ENCODE data around the gene SETBP1.
A peak's percentile ranks its signal among the peaks of the same experiment; 100 is the strongest.

The SETBP1 gene

DNA sequence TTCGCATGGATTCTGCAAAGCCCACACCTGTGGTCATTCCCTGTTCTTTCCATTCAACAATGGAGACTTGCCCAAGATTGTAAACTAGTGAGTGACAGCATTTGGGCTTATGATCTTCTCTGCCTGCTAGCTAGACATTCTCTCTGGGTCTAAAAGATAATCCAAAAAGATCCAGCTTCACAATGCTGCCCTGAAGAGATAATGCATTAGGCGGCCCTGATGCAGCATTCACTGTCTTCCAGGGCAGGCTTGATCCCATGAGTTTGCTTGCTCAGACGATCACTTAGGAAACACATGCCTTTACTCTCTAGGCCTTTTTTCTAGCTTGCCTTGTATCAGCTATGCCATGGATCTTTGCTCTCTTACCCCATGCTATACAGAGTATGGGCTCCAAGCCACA lies 196.1 kb downstream of the SETBP1 start:
- DNase-seq (ENCODE audit: low read depth) = no peak

DNA sequence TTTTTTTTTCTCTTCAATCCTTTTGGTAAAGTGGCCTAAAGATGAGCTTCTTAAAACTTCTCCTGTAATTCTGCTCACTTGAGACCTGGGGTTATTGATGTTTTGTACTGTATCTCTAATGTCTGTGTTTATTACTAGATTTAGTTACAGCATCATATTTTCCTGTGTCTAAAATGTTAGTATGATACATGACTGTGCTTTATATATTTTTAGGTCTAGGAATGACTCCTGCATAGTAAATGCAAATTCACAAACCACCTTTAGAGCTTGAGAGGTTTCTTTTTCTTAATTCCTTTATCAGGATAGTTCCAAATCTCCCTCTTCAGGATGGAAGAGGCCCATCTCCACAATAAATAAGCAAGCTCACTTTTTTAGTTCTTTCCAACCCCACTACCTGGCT lies 197.6 kb downstream of the SETBP1 start:
- no peak for DNase-seq (ENCODE audit: low read depth)

DNA sequence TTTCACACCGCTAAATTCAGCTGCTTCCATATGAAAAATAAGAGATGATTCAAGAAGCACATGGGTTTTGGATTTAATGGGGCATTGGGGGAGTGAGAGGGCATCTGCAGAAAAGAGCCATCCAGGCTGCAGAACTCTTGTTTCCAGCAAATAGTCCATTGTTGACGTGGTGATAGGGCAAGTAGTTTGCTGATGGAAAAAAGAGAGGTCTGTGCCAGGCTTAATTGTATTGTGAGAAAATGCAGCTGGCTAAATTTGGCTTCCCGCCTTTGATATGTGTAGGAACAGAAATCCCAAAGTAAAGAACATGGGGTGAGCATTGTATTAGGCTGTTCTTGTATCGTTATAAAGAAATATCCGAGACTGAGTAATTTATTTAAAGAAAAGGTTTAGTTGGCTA lies 199.5 kb downstream of the SETBP1 start:
- no peak for DNase-seq (ENCODE audit: low read depth)

DNA sequence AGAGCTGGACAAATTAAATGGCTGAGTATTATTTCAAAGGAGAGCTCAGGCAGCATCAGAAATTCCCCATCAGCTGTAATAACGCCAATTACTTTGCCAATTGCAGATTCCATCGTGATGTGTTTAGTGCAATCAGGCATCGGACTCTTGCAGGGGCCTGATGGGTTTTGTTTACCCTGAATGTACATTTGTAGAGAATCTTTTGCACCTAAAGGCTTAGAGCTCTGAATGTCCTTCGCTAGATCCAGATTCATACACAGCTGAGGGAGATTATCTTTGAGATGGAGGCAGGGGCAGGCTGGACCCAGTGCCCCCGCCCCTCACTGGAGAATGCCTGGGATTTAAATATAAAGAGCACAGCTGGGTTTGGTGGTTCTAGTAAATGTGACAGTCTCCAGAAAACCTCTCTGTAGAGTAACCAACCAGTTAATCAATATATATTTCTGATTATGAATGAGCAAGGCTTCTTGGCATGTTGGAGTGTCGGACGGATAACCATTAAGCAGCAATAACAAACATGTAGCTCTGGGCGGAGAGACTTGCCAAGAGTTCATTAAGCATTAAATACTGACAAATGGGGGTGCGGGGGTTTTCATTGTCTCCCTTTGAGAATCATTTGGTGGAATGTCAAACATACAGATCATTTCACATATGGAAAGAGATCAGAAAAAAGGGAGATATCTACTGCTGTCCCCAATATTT lies 200.9 kb downstream of the SETBP1 start:
- no peak for DNase-seq (ENCODE audit: low read depth)

DNA sequence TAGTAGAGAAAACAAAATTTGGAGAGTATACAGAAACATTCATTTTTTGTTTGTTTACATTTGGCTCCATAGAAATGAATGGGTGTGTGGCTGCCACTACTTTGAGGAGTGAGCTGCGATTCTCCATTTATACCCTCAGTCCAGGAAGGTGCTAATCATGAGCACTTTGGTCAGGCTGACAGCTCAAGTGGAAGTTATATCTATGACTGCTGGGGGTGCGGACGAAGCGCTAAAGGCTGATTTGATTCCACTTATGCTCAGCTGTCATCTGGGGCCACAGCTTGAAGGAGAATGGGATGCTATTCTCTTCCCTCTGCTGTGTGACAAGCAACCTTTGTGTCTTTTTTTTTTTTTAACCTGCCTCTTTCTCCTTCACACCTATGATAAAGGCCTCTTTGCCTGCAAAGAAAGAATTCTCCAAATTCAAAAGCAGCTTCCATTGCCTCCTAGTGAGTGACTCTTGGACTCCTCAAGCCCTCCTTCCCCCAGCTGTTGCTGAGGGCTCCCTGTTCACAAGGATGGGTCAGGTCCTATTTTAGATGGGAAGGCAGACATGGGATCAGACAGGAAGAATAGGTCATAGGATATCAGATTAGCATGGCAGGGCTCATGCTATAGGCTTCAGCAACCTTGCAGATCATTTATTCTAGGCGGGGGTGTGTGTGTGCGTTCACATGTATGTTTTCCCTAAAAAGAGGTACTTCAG lies 201.6 kb downstream of the SETBP1 start:
- DNase-seq (ENCODE audit: low read depth) = no peak

DNA sequence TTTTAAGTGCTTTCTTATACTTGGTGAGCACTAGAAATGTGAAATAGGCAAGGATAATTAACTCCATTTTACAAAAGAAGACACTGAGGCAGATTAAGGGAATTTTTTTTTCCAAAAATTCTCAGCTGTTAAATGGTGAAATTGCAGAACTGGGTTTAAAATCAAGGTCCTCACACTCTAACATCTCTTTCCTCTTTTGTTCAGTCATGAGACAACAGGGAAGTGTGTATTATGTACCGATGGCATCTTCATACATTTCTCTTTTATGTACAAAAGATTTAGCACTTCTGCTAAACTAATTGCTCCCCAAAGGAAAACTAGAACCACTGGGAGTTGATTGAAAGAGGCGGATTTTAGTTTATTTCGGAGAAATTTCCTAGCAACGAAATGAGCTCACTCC lies 203.0 kb downstream of the SETBP1 start:
- no peak for DNase-seq (ENCODE audit: low read depth)

DNA sequence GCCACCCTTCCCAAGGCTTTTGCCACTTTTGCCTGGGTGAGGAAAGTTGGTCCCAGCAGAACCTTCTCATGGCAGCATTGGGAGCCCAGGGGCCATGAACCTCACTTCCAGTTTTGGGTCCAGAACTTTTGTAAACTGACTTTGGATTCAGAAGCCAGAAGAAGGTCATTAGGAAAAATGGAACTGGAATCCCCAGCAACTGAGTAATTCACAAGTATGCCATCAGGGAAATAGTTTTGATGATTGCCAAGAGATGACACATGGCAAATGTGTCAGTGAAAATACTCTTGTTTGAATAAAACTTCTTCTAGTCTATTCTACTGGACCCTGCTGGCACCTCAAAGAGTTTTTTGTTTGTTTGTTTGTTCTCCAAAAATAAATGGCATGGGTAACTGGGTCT lies 203.7 kb downstream of the SETBP1 start:
- no peak for DNase-seq (ENCODE audit: low read depth)

DNA sequence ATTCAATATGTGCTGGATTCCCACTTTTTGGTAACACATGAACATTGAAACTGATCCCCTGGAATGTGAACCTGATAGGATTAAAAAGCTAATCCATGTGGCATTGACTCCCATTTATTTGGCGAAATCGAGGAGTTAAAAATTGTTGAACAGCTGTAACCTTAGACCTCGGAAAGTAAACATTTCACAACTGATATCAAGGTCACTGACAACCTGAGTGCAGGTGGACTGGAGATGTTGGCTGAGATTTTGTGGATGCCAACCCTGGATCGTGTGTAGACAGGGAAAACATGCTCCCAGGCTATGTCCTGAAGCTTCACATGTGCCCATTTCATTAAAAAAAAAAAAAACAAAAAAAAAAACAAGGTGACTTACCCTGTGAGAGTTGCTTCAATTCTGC lies 204.8 kb downstream of the SETBP1 start:
- DNase-seq (ENCODE audit: low read depth) = no peak

DNA sequence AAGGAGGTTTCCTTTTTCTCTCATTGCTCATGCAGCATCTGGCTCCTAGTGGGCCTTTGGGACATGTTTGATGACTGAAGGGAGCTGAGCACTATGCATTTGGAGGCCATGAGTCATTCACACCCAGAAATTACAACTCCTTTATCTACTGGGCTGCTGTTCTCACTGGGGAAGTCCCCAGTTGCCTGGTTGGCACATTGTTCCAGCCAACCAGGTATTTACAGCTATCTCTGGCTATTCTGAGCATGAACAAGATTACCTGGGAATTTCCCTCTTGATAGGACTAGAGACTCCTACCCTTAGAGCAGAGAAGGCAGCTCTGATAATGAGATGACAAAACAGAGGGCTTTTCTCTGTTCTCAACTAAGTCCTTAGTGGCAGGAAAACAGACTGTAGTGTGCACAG lies 206.5 kb downstream of the SETBP1 start:
- peak; percentile 22 for DNase-seq (ENCODE audit: low read depth)

DNA sequence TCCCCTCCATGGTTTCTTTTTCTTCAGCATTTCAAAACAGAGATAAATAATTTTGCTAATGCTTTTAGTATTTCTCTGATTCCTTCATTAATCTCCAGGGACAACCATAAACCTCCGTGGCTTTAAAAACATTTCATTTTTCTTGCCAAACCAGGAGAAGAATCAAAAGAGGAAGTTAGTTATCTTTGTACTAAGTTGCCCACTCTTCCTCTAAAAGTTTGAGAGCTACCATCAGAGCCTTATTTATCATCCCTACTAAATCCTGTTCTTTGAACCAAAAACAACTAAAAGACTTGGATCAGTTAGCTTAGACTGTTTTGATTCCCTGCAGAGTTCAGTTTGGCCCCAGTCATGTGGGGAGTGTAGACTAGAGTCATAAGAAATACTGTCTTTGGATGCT lies 208.4 kb downstream of the SETBP1 start:
- no peak for DNase-seq (ENCODE audit: low read depth)

DNA sequence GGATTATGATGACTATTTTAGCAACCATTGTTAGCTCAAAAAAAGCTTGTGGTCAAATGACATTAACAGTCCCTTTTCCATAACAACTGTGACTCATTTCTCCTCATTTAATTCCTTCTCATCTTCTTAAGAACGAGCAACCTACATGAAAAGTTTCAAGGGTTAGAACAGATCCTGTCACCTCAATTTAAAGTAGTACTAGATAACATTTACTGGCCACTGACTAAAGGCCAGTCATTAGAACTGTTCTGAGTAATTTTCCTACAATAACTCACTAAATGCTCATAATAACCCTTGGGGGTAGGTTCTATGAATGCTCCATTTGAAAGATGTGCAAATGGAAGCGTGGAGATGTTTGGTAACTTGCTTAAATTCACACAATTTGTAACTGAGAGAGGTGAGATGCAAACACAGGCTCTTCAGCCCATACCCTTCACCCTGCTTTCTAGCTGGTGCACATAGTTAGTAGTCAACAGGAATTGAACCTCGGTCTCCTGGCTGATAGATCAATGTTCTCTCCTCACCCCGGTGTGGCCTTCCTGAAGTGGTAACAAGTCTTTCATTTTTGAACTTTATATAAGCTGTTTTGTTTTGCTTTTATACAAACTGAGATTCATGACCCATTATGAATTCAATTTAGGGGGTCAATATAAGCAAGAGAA lies 212.5 kb downstream of the SETBP1 start:
- no peak for DNase-seq (ENCODE audit: low read depth)

DNA sequence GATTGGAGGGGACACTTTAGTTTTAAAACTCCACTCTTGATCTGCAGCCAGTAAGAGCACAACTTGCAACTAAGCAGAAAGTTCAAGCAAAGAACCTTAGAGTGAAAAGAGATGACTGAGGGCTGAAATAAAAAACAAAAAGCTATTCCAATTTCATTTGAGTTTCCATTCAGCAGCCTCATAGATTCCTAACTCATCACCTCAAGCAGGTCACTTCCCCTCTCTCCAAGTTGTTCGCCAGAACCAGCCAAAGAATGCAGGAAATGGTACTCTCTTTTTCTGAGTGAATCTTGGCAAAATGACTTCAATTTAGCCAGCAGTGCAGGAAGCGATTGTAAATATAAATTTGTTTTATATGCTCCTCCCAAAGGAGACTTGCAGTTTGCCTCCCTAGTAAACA lies 213.3 kb downstream of the SETBP1 start:
- no peak for DNase-seq (ENCODE audit: low read depth)

DNA sequence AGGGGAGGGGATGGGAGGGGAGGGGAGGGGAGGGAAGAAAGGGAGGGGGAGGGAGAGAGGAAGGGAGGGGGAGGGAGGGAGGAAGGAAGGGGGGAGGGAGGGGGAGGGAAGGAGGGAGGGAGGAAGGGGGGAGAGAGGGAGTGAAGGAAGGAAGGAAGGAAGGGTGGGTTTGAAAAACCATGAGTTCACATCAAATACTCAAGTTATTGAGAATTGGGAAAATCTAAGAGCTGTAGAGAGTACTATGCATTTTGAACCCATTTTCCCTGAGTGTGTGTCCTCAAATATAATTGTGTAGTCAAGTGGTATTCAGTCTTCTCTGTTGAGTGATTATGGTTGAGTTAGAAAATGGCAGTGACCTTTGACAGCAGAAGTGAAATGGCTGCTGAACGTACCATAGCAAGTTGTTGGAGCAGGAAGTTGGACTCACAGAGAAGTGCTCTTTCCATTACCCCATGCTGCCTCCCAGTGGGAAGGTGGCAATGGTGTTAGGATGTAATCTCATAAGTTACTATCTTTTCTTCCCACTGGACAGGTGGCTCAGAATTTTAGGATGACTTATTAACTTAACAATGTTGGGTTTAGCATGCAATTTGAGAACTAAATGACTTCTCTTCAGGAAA lies 214.6 kb downstream of the SETBP1 start:
- peak; percentile 18 for DNase-seq (ENCODE audit: low read depth)

DNA sequence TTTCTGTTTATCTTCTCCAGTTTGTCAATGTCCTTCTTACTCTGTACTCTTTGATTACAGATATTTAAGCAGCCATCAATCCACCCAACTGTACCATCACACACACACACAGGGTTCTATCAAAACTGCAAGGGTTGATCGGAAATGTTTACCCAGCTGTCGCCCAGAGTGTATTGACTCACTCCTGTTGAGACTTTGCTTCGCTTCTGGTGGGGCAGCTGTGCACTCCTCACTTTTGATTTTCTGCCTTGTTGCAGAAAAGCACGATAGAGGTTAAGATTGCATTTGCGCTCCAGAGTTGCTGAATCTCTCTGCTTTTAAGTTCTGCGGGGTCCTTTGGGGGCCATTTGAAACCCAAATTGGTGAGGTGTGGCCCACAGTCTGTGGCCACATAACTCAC lies 216.2 kb downstream of the SETBP1 start:
- no peak for DNase-seq (ENCODE audit: low read depth)

DNA sequence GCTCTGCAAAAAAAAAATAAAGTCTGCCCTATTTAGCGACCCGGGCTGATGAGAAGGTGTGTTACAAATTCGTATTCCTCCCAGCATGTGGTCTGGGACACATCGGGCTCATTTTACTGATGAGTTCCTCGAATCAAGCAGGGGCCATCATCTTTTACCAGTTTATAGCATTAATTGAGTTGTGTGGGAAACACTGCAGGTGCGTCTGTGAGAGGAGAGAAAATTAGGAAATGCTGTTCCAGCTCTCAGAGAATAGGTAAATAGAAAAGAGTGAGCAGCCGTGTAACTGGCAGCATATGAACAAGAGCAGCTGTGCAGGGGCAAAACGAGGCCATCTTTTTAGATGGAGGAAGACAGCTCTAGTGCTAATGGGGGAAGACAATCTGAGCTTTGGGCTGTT lies 216.7 kb downstream of the SETBP1 start:
- no peak for DNase-seq (ENCODE audit: low read depth)

DNA sequence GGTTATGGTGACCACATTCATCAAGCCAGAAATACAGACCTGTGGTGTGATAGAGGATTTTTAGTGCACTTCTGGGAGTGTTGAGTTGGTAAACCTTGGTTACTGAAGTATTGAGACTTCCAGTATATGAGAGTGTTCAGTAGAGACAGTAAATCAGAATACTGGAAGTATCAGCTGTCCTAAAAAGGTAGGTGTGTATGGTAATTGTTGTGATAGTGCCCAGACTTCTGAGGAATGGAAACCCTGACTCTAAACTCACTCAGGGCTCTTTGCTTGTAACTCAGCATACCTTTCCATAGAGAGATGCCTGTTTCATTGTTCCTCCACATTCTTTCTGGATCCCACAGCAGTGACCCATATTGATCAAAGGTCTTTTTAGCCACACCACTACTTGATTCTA lies 217.1 kb downstream of the SETBP1 start:
- DNase-seq (ENCODE audit: low read depth) = no peak

DNA sequence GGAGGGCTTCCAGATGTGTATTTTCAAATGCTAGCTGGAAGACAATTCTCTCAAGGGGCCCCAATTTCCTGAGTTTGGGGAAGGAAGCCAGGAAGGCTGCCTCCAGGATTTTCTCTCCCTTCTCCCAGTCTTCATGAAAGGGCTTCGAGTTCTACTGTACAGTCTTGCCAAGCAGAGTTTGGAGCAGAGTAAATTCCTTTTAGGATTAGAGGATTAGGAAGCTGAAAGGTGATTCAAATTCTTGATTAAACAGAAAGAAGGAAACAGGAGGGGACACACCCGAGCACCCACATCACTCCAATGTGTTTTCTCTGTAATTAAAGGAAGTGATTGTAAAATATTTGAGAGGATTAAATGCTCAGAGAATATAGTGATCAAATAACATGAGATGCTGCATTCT lies 217.8 kb downstream of the SETBP1 start:
- DNase-seq (ENCODE audit: low read depth) = no peak

DNA sequence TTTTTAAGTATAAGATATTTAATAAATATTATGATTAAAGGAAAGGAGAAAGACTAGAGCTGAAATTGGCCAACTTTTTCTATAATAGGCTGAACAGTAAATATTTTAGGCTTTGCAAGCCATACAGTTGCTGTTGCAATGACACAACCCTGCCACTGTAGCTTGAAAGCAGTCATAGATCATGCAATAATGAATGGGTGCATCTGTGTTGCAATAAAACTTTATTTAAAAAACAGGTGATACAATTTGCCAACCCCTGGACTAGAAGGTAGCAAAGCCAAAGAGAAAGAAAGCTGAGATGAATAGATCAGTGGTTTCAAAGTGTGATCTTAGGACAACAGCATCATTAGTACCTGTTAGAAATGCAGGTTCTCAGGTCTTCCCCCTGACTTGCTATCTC lies 219.1 kb downstream of the SETBP1 start:
- DNase-seq (ENCODE audit: low read depth) = no peak

DNA sequence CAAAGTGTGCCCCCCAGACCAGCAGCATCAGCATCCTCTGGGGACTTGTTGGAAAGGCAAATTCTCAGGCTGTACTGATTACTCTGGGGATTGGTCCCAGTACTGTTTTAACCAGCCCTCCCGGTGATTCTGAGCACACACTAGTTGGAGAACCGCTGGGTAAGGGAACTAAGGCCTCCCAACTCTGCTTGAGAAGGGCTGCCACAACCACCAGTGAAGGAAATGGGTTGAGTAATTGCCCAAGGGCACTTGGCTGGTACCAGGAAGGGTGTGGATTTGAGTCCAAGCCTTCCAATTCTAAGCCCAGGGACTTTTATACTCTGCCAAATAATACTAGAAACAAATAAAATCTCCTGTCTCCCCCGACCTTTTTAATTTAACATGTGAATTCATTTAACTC lies 219.9 kb downstream of the SETBP1 start:
- DNase-seq (ENCODE audit: low read depth) = no peak

DNA sequence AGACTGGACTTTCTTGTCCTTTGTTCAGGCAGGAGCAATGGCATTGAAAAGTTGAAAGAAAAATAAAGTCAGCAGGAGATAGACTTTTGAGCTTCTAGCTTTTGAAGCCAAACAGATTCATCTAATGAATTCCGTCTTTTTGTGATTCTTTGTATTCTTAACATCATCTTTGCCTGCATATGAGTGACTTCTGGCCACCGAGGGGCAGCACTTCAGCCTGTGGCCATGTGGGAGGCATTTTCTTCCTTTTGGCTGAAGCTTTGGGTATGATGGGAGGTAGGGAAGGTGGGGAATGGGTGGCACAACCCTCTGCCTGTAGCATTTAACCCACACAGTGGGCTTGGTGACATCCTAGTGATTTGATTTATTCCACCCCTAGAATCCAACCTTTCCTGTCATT lies 220.6 kb downstream of the SETBP1 start:
- DNase-seq (ENCODE audit: low read depth) = no peak

DNA sequence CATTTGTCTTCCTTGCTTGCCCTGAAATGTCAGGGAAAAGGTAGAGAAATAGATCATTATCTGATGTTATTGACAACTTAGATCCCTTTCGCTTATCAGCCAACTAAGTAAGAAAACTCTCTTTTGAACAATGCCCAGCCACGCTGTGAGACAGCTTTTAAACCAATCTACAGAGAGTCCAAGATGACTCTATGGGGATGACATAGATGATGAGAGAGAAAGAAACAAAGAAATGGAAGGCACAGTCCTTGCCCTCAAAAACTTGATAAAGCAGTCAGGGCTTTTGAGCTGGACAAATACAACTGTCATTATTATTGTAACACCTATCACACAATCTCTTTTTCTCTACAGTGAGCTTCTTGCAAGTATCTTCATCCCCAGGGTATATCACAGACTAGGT lies 222.6 kb downstream of the SETBP1 start:
- DNase-seq (ENCODE audit: low read depth) = no peak

DNA sequence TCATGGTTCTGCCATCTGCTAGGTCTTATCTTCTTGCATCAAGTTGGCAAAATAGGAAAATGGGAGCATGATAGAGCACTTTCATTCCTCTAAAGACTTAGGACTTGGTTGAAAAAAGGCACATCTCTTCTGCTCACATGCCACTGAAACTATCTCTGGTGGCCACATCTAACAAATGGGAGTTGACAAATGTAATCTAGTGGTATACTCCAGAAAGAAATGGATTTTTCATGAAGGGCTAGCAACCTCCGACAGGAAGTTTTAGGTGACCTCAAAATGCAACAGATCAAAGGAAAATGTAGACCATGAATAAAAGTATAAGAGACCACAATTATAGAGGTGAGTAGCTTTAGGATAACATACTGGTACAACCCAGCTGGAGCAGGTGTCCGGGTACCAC lies 224.1 kb downstream of the SETBP1 start:
- no peak for DNase-seq (ENCODE audit: low read depth)

DNA sequence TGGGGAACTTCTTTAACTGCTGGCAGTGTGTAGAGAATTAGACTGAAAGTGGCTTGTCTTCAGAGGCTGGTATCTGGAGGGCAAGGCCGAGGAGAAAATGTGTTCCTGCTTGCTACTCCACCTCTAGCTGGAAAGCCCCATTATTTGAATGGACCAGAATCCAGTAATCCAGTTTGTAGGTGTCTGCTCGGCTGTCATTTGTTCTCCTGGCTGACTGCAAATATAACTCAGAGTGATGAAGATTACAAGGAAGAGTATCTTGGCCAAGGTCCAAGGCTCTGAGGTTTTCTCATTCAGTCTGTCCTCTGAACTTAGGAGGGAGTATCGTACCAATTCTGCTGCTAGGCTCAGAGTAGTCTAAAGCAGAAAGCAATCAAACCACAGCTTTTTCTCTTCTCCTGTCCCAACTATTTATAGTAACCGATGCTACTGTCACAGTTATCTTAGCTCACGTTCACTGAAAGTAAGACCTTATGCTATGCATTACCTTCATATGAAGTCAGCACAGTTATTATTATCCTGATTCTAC lies 228.6 kb downstream of the SETBP1 start:
- no peak for DNase-seq (ENCODE audit: low read depth)

Measured in stimulated activated CD8-positive, alpha-beta memory T cell treated with anti-CD3 and anti-CD28 coated beads, Interleukin-4, amount 100 ng/mL, for 24 hours (primary cell).